Measurements from ENCODE around the gene CTBP1. TPM values are rescaled to one million over a fixed set of nuclear protein-coding genes. Genes with fewer than 3 reads are reported as not detected.

The CTBP1 gene
- total and polyA plus RNA-seq, 4 donors: 121 to 204 (median 138) TPM

DNA sequence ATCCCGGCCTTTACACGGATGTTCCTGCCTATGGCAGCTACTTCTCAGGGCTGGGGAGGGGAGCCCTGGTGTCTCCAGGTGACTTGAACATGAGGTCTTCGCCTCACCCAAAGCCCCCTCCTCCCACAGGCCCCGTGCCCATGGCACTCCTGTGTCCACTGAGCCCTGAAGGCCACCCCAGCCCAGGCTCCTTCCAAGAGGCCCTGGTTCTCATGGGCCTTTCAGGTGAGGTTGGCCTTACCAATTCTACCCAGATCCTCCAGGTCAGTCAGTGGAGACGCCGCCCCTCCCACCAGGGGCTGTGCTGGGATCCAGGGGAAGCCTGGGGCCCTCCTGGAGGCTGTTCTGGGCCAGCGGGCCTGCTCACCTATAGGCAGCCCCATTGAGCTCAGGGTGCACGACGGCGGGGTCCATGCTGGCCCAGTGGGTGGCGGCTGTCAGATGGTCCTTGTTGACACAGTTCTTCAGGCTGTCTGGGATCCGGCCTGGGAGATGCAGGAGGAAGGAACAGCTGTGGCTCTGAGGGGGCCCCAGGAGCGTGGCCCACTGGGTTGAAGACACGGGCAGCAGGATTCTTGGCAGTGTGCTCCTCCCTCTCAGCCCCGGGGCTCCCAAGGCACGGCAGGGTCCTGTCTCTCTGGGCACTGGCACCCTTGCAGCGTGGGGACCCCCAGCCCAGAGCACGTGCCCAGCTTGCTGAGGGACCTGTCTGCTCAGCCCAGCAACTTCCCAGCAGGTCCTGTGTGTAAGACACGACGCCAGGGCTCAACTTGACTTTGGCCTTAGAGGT is 36.2 kb downstream of the CTBP1 start:
- Histone ChIP-seq H3K9ac (ENCODE audit: insufficient read depth in 1 of 2, low read length in 2 of 2) (no peak overlapping the region), H3K9me3 (ENCODE audit: control insufficient read depth in 4 of 4, insufficient read depth in 3 of 4, low read length in 3 of 4) (no peaks in the 10 kb centered on the region), H3K4me3 (no peak overlapping the region), H3K4me1 (ENCODE audit: control insufficient read depth in 5 of 5, insufficient read depth in 5 of 5, low read length in 5 of 5) (peaks cover 10 to 69% (median 23%) of the 10 kb centered on the region in 5 donors), H3K36me3 (ENCODE audit: control insufficient read depth in 4 of 4, insufficient read depth in 4 of 4, low read length in 4 of 4) (peaks cover 0 to 62% (median 28%) of the 10 kb centered on the region in 4 donors), H3K27me3 (ENCODE audit: control insufficient read depth in 3 of 3, insufficient read depth in 3 of 3, low read length in 2 of 3) (no peaks in the 10 kb centered on the region), H3K27ac (ENCODE audit: low read depth in 1 of 2, low read length in 1 of 2) (no peak overlapping the region)
- TF ChIP-seq, protein P1, sequence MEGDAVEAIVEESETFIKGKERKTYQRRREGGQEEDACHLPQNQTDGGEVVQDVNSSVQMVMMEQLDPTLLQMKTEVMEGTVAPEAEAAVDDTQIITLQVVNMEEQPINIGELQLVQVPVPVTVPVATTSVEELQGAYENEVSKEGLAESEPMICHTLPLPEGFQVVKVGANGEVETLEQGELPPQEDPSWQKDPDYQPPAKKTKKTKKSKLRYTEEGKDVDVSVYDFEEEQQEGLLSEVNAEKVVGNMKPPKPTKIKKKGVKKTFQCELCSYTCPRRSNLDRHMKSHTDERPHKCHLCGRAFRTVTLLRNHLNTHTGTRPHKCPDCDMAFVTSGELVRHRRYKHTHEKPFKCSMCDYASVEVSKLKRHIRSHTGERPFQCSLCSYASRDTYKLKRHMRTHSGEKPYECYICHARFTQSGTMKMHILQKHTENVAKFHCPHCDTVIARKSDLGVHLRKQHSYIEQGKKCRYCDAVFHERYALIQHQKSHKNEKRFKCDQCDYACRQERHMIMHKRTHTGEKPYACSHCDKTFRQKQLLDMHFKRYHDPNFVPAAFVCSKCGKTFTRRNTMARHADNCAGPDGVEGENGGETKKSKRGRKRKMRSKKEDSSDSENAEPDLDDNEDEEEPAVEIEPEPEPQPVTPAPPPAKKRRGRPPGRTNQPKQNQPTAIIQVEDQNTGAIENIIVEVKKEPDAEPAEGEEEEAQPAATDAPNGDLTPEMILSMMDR (IDR thresholded peaks at IDR 0.05; ENCODE audit: control extremely low read depth, extremely low read depth): no peak
- ATAC-seq (ENCODE audit: insufficient read depth, low FRiP score) (no peak), DNase-seq (no peak)
- WGBS, 2 donors: 91 to 94% methylated on average over 20 of the region's 20 CpGs

DNA sequence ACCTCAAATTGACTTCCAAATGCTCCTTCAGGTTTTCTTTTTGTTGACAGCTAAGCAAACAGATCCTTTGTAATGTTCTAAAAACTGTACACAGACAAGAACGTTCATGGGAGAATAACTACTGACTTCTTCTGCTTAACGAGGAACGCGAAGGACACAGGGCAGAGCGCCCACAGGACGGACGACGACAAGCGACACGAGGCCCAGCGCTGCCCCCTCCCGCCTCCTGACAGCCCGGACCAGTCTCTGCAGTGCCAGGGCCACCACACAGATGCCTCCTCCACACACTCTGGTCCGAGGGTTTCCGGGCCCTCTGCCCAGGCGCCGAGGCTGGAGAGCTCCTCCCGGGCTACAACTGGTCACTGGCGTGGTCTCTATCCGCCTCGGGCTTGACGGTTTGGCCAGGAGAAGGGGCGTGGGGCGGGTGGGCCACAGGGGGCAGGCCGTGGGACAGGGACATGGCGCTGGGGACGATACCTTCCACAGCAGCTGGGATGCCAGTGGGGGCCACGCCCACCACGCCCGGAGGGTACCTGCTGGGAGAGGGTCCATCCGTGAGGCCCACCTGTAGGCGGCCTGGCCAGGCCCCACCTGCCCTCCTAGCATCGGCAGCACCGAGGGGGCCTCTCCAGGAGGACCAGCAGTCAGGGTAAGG is 36.9 kb downstream of the CTBP1 start:
- H3K4me1 ChIP-seq (ENCODE audit: control insufficient read depth in 5 of 5, insufficient read depth in 5 of 5, low read length in 5 of 5): peaks cover 10 to 76% (median 29%) of the 10 kb centered on the region in 5 donors
- H3K27me3 ChIP-seq (ENCODE audit: control insufficient read depth in 3 of 3, insufficient read depth in 3 of 3, low read length in 2 of 3): no peaks in the 10 kb centered on the region
- H3K4me3 ChIP-seq: no peak overlapping the region
- H3K36me3 ChIP-seq (ENCODE audit: control insufficient read depth in 4 of 4, insufficient read depth in 4 of 4, low read length in 4 of 4): peaks cover 0 to 58% (median 28%) of the 10 kb centered on the region in 4 donors
- H3K27ac ChIP-seq (ENCODE audit: low read depth in 1 of 2, low read length in 1 of 2): no peak overlapping the region
- no peaks in the 10 kb centered on the region for H3K9me3 ChIP-seq (ENCODE audit: control insufficient read depth in 4 of 4, insufficient read depth in 3 of 4, low read length in 3 of 4)
- DNase-seq: peak in 2 of 3 donors; percentile 37 to 46
- peak overlapping the region in 1 of 2 donors; percentile 38 for H3K9ac ChIP-seq (ENCODE audit: insufficient read depth in 1 of 2, low read length in 2 of 2)
- 80 to 82% methylated on average over 34 of the region's 34 CpGs for WGBS, 2 donors
- TF ChIP-seq, protein P1 (IDR thresholded peaks at IDR 0.05; ENCODE audit: control extremely low read depth, extremely low read depth): no peak
- no peak for ATAC-seq (ENCODE audit: insufficient read depth, low FRiP score)

DNA sequence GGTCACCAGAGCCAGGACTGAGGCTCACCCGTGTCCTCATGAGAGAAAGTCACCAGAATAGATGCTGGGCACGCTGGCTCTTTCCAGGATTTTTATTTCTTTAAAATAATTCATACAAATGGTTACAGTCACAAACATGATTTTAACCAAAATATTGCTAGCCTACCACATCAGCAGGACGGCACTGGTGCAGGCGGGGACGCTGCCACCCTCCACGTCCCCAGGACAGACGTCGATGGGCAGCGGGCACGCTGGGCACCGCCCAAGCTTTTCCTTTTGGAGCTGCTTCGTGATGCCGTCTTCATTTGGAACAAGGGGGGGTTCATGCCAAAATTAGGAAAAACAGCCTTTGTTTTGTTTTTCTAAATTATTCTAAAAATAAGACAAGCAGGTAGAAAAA is 37.6 kb downstream of the CTBP1 start:
- TF ChIP-seq, protein P1 (IDR thresholded peaks at IDR 0.05; ENCODE audit: control extremely low read depth, extremely low read depth): no peak
- no peaks in the 10 kb centered on the region for H3K27me3 ChIP-seq (ENCODE audit: control insufficient read depth in 3 of 3, insufficient read depth in 3 of 3, low read length in 2 of 3)
- ATAC-seq (ENCODE audit: insufficient read depth, low FRiP score) (no peak), DNase-seq (no peak)
- WGBS, 2 donors: 83 to 84% methylated on average over 13 of the region's 13 CpGs
- no peaks in the 10 kb centered on the region for H3K9me3 ChIP-seq (ENCODE audit: control insufficient read depth in 4 of 4, insufficient read depth in 3 of 4, low read length in 3 of 4)
- H3K4me3 ChIP-seq: no peak overlapping the region
- H3K27ac ChIP-seq (ENCODE audit: low read depth in 1 of 2, low read length in 1 of 2): peak overlapping the region in 1 of 2 donors; percentile 43
- H3K4me1 ChIP-seq (ENCODE audit: control insufficient read depth in 5 of 5, insufficient read depth in 5 of 5, low read length in 5 of 5): peaks cover 10 to 73% (median 30%) of the 10 kb centered on the region in 5 donors
- peaks cover 0 to 53% (median 27%) of the 10 kb centered on the region in 4 donors for H3K36me3 ChIP-seq (ENCODE audit: control insufficient read depth in 4 of 4, insufficient read depth in 4 of 4, low read length in 4 of 4)
- H3K9ac ChIP-seq (ENCODE audit: insufficient read depth in 1 of 2, low read length in 2 of 2): no peak overlapping the region
